Measurements from ENCODE around the gene BBS4.
"Not testable (repeated sequence)": the region's sequence is repeated elsewhere in the genome, so short reads cannot be mapped to it uniquely, and the experiment has no call there.

- TF ChIP-seq POLR2A (IDR thresholded peaks at IDR 0.05); CTCF (IDR thresholded peaks at IDR 0.05 in 8 of 11, conservative IDR thresholded peaks at IDR 0.05 in 3 of 11); POLR2AphosphoS5 (IDR thresholded peaks at IDR 0.05): not testable (repeated sequence)
Observed at GRCh38 chr15:72661081-72661480, 24.9 kb upstream of the BBS4 start.
